ENCODE data around the gene BNC2.

Gene BNC2

DNA sequence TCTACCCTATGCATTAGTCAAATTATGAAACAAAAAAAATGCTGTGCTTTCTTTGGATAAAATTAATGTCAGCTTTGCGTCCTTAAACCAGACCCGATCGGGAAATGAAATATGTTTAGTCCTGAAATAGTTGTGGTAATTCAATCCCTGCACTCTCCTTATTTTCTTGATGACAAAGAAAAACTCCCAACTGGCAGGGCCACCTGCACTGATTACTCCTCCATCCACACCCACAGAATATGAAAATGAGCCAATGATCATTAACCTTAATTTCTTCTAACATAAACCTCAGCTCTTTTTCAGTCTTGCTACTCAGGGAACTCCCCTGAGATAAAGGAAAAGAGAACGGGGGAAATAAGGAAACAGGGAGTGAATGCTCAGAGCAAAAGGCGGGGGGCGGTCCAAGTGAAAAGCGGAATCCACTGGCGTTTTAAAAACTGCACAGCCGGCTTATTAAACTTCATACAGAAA is 245.3 kb downstream of the BNC2 start:
- Histone ChIP-seq H3K27me3 (ENCODE audit: insufficient read depth, poor library complexity, severe bottlenecking) (no peaks in the 10 kb centered on the region), H3K27ac (replicated peaks) (no peak overlapping the region), H3K4me3 (replicated peaks; ENCODE audit: insufficient read depth, low read length) (no peak overlapping the region)
- TF ChIP-seq, protein P1, sequence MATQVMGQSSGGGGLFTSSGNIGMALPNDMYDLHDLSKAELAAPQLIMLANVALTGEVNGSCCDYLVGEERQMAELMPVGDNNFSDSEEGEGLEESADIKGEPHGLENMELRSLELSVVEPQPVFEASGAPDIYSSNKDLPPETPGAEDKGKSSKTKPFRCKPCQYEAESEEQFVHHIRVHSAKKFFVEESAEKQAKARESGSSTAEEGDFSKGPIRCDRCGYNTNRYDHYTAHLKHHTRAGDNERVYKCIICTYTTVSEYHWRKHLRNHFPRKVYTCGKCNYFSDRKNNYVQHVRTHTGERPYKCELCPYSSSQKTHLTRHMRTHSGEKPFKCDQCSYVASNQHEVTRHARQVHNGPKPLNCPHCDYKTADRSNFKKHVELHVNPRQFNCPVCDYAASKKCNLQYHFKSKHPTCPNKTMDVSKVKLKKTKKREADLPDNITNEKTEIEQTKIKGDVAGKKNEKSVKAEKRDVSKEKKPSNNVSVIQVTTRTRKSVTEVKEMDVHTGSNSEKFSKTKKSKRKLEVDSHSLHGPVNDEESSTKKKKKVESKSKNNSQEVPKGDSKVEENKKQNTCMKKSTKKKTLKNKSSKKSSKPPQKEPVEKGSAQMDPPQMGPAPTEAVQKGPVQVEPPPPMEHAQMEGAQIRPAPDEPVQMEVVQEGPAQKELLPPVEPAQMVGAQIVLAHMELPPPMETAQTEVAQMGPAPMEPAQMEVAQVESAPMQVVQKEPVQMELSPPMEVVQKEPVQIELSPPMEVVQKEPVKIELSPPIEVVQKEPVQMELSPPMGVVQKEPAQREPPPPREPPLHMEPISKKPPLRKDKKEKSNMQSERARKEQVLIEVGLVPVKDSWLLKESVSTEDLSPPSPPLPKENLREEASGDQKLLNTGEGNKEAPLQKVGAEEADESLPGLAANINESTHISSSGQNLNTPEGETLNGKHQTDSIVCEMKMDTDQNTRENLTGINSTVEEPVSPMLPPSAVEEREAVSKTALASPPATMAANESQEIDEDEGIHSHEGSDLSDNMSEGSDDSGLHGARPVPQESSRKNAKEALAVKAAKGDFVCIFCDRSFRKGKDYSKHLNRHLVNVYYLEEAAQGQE (IDR thresholded peaks at IDR 0.05; ENCODE audit: insufficient replicate concordance, low read depth), result no peak
- TF ChIP-seq GABPA (IDR thresholded peaks at IDR 0.05; ENCODE audit: low read depth) (no peak), POLR2AphosphoS5 (IDR thresholded peaks at IDR 0.05; ENCODE audit: low read depth) (no peak), SPI1 (IDR thresholded peaks at IDR 0.05; ENCODE audit: borderline replicate concordance, low read depth) (no peak)
- TF ChIP-seq, protein P2, sequence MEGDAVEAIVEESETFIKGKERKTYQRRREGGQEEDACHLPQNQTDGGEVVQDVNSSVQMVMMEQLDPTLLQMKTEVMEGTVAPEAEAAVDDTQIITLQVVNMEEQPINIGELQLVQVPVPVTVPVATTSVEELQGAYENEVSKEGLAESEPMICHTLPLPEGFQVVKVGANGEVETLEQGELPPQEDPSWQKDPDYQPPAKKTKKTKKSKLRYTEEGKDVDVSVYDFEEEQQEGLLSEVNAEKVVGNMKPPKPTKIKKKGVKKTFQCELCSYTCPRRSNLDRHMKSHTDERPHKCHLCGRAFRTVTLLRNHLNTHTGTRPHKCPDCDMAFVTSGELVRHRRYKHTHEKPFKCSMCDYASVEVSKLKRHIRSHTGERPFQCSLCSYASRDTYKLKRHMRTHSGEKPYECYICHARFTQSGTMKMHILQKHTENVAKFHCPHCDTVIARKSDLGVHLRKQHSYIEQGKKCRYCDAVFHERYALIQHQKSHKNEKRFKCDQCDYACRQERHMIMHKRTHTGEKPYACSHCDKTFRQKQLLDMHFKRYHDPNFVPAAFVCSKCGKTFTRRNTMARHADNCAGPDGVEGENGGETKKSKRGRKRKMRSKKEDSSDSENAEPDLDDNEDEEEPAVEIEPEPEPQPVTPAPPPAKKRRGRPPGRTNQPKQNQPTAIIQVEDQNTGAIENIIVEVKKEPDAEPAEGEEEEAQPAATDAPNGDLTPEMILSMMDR (IDR thresholded peaks at IDR 0.05; ENCODE audit: insufficient read depth, low read length), result no peak
- DNase-seq (ENCODE audit: low read depth in 1 of 2, low spot score in 1 of 2), result no peak

DNA sequence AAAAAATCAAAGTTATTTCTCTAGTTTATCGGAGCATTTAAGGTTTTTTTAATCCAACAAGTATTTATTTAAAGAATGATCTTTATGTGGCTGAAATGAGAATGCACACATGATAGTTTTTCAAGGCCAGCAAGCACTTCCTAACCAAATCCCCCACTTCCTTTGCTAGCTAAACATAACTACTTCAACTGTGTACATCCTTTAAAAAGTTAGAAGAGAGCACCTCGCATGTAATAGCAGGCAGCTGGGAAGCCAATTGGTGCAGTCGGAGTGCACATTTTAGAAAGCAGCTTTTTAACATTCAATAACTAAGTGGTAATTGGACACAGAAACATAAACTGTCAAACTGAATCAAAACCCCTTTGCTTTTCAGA is 245.7 kb downstream of the BNC2 start:
- no peak for DNase-seq (ENCODE audit: low read depth in 1 of 2, low spot score in 1 of 2)
- Histone ChIP-seq H3K27me3 (ENCODE audit: insufficient read depth, poor library complexity, severe bottlenecking) (no peaks in the 10 kb centered on the region), H3K27ac (replicated peaks) (no peak overlapping the region), H3K4me3 (replicated peaks; ENCODE audit: insufficient read depth, low read length) (no peak overlapping the region)
- TF ChIP-seq, protein P1 (IDR thresholded peaks at IDR 0.05; ENCODE audit: insufficient replicate concordance, low read depth), result no peak

DNA sequence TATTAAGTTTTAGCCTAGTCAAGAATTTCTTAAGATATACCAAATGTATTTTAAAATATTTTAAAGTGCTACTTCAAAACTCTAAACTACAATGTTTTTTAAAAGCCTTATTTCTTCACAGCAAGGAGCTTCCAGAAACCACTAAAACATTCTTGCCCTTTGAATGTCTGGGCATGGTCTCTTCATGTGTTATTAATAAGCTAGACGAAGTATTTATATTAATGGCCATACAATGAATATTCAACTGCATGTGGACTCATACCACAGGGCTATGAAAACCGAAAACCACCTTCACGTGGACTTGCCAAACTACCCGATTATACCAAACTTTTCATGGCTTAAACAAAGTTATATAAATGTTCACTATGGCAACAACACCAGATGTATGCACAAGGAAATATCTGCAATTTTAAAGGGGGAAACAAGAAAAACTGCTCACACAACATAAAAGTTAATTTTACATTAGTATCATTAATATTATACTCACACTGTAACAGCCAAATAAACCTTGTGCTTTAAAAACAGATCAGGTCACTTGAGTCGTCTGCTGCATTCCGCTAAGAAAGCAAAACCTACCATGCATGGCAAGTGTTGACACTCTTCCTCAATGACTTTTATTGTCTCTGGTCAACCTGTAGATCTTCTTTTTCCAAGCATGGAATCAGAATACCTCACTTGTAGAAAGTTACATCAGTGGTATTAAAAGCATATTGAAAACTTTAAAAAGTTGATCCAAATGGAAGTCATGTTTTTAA is 246.3 kb downstream of the BNC2 start:
- no peak for TF ChIP-seq SPI1 (IDR thresholded peaks at IDR 0.05; ENCODE audit: borderline replicate concordance, low read depth)
- TF ChIP-seq, protein P1 (IDR thresholded peaks at IDR 0.05; ENCODE audit: insufficient replicate concordance, low read depth), result no peak
- H3K4me3 ChIP-seq (replicated peaks; ENCODE audit: insufficient read depth, low read length), result no peak overlapping the region
- no peak for DNase-seq (ENCODE audit: low read depth in 1 of 2, low spot score in 1 of 2)
- no peaks in the 10 kb centered on the region for H3K27me3 ChIP-seq (ENCODE audit: insufficient read depth, poor library complexity, severe bottlenecking)
- no peak overlapping the region for H3K27ac ChIP-seq (replicated peaks)

DNA sequence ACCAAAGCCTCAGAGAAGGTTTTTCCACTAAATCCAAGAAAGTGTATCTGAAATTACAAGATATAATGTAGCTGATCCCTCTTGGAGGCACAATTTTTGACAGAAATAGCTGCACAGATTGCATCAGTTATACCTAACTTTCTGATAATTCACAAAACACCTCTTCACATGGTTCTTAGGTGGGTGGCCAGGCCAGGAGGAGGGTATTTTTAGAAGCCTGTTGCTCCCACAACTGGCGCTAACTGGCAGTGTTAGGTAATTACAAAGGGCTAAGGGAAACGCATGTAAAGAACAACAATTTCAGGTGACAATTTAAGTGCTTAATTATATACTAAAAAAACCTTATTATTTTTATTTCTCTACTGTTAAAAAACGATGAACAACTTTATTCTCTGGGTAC is 247.9 kb downstream of the BNC2 start:
- Histone ChIP-seq H3K4me3 (replicated peaks; ENCODE audit: insufficient read depth, low read length) (no peak overlapping the region), H3K27ac (replicated peaks) (no peak overlapping the region), H3K27me3 (ENCODE audit: insufficient read depth, poor library complexity, severe bottlenecking) (no peaks in the 10 kb centered on the region)
- DNase-seq (ENCODE audit: low read depth in 1 of 2, low spot score in 1 of 2), result no peak
- TF ChIP-seq GABPA (IDR thresholded peaks at IDR 0.05; ENCODE audit: low read depth) (no peak), SPI1 (IDR thresholded peaks at IDR 0.05; ENCODE audit: borderline replicate concordance, low read depth) (no peak)
- TF ChIP-seq, protein P1 (IDR thresholded peaks at IDR 0.05; ENCODE audit: insufficient replicate concordance, low read depth), result no peak
